Lung (tissue), 12 donors: ENCODE measurements around the gene TAS2R1. TPM values are rescaled to one million over a fixed set of nuclear protein-coding genes. Genes with fewer than 3 reads are reported as not detected.

Experiments used
- ATAC-seq: fragments of 200-7000 bp; cut with Tn5 transposase; one replicate; pipeline ENCODE4 v1.9.1; 2020; ENCODE audit warnings: moderate number of reproducible peaks; ENCODE audit not compliant: insufficient read depth, low FRiP score
- DNase-seq, 3 donors: peaks; one replicate each; pipeline ENCODE4 v3.0.0-alpha.2; 2013 to 2017
- H3K27ac ChIP-seq, 2 donors: one replicate each; pipeline ENCODE4 v1.5.1; 2013; ENCODE audit warnings: mild to moderate bottlenecking in 2 of 2, moderate library complexity in 2 of 2, control low read depth in 1 of 2, inconsistent platforms in 1 of 2, low read depth in 1 of 2, low read length in 1 of 2
- H3K27me3 ChIP-seq, 3 donors: one replicate each; pipeline ENCODE4 v1.5.1; 2013; ENCODE audit warnings: low read length in 2 of 3; ENCODE audit not compliant: control insufficient read depth in 3 of 3, insufficient read depth in 3 of 3
- H3K36me3 ChIP-seq, 4 donors: one replicate each; pipeline ENCODE4 v1.5.1; 2013; ENCODE audit warnings: low read length in 4 of 4, mild to moderate bottlenecking in 1 of 4, moderate library complexity in 1 of 4; ENCODE audit not compliant: control insufficient read depth in 4 of 4, insufficient read depth in 4 of 4
- H3K4me1 ChIP-seq, 5 donors: one replicate each; pipeline ENCODE4 v1.5.1; 2013; ENCODE audit warnings: low read length in 5 of 5, mild to moderate bottlenecking in 2 of 5, moderate library complexity in 1 of 5; ENCODE audit not compliant: control insufficient read depth in 5 of 5, insufficient read depth in 5 of 5
- H3K4me3 ChIP-seq: one replicate; pipeline ENCODE4 v1.5.1; 2013; ENCODE audit warnings: mild to moderate bottlenecking, control low read depth, moderate library complexity
- H3K9ac ChIP-seq, 2 donors: one replicate each; pipeline ENCODE4 v1.5.1; 2013; ENCODE audit warnings: low read length in 2 of 2, control low read depth in 1 of 2; ENCODE audit not compliant: insufficient read depth in 1 of 2
- H3K9me3 ChIP-seq, 4 donors: one replicate each; pipeline ENCODE4 v1.5.1; 2013; ENCODE audit warnings: low read length in 3 of 4, mild to moderate bottlenecking in 1 of 4, moderate library complexity in 1 of 4; ENCODE audit not compliant: control insufficient read depth in 4 of 4, insufficient read depth in 3 of 4
- WGBS, 2 donors: extraction: QIAGEN DNeasy Blood & Tissue Kit; methylation state at CpG; one replicate each; pipeline ENCODE4 v1.1.7; 2013; 5-methylcytosine and 5-hydroxymethylcytosine counted together
- polyA plus RNA-seq, 2 donors: library from polyadenylated mRNA; stranded (reverse); fragments of 200-250 nt; gene quantifications; one replicate each; pipeline ENCODE4 v1.2.1, GENCODE V29; 2013
- total RNA-seq, 2 donors: library from RNA; depleted of rRNA in 1 of 2; stranded (reverse); fragments of >200 nt in 1 of 2; gene quantifications; one replicate each; pipeline ENCODE4 v1.2.1, GENCODE V29; 2014 to 2021
- TF ChIP-seq, protein P1 (sequence below): IDR thresholded peaks from 2 replicates; pipeline ENCODE4 v1.5.1; 2012; ENCODE audit warnings: mild to moderate bottlenecking; ENCODE audit errors: control extremely low read depth, extremely low read depth
- donor health status: control.
- donor health status: control.
- donor health status: Bipolar disorder and iron deficiency.
- donor health status: healthy.
- donor health status: DM: yes; HTN: yes; CAD: no.

Gene TAS2R1
- total and polyA plus RNA-seq, 4 donors, result 0.85 TPM; not detected in 3

DNA sequence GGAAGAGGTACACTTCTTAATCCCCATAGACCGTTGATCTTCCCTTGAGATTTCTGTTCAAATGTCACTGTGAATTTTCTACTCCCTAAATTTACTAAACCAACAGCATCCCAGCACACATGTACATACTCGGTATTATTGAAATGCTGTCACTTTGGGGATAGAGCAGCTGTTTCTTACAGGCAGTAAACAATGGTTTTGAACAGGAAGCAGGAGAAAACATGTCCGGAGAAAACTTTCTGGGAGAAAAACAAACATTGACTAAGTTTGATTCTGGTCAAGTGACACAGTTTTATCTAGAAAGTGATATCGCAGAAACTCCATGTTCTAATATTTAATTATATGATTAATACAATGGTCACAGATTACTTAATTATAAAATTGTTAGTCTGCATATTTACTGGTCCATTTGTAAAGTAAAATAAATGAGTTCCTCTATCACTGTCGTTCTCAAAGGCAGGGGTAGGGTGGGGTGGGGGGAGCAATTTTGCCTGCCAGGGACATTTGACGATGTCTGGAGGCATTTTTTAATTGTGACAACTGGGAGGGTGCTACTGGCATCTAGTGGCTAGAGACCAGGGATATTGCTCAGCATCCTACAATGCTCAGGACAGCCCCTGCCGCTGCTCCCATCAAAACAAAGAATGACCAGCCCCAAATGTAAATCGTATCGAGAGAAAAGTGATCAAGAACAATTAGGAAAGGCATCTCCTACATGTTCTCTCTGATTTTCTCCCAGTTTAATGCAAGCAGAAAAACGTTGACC, 12.2 kb downstream of the TAS2R1 start:
- ATAC-seq, result no peak
- Histone ChIP-seq H3K4me1 (peaks cover 0 to 16% (median 3%) of the 10 kb centered on the region in 5 donors), H3K27me3 (no peaks in the 10 kb centered on the region), H3K36me3 (no peaks in the 10 kb centered on the region), H3K9ac (no peak overlapping the region), H3K4me3 (no peak overlapping the region), H3K9me3 (no peaks in the 10 kb centered on the region), H3K27ac (no peak overlapping the region)
- DNase-seq, result peak in 1 of 3 donors; percentile 17
- 39 to 43% methylated on average over 10 of the region's 10 CpGs for WGBS, 2 donors
- TF ChIP-seq, protein P1, sequence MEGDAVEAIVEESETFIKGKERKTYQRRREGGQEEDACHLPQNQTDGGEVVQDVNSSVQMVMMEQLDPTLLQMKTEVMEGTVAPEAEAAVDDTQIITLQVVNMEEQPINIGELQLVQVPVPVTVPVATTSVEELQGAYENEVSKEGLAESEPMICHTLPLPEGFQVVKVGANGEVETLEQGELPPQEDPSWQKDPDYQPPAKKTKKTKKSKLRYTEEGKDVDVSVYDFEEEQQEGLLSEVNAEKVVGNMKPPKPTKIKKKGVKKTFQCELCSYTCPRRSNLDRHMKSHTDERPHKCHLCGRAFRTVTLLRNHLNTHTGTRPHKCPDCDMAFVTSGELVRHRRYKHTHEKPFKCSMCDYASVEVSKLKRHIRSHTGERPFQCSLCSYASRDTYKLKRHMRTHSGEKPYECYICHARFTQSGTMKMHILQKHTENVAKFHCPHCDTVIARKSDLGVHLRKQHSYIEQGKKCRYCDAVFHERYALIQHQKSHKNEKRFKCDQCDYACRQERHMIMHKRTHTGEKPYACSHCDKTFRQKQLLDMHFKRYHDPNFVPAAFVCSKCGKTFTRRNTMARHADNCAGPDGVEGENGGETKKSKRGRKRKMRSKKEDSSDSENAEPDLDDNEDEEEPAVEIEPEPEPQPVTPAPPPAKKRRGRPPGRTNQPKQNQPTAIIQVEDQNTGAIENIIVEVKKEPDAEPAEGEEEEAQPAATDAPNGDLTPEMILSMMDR, result no peak

DNA sequence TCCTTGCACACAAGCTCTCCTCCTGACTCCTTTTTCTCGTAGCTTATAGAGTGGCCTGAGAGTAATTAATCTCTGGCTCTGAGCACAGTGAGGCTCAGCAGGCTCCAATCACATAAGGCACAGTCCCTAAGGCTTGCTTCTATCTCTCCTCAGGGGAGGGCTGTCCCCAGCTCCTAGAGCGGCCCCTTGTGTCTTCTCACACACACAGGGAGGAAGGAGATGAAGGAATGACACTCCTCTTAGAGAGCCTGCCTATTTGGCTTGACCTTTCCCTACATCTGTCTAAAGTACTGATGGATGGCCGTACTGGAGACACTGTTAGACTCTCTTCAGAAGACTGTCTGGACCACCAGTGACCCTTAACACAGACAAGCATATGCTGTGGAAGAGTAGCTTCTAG, 12.9 kb downstream of the TAS2R1 start:
- Histone ChIP-seq H3K4me1 (peaks cover 0 to 16% (median 3%) of the 10 kb centered on the region in 5 donors), H3K9me3 (no peaks in the 10 kb centered on the region), H3K36me3 (no peaks in the 10 kb centered on the region), H3K4me3 (no peak overlapping the region), H3K27ac (no peak overlapping the region), H3K27me3 (no peaks in the 10 kb centered on the region), H3K9ac (no peak overlapping the region)
- DNase-seq (peak in 1 of 3 donors; percentile 6), ATAC-seq (no peak)
- TF ChIP-seq, protein P1, result no peak
- 36 to 43% methylated on average over 3 of the region's 3 CpGs for WGBS, 2 donors

DNA sequence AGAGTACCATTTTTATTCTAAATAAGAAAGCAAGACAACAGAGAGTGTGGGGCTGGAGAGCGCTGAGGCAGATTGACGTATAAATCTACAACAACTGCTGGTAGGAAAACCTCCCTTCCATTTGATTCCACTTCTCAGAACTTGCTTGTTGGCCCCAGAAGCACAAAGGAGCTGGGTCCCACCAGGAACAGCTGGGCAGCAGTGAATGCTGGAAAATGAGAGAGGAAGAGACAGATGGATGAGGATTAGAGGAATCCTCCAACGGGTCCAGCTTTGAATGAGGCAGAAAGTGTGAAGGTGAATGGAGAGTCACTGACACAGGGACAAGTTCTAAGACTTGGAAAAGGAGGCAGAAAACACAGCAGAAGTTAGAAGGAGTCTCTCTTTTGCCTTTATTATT, 14.8 kb downstream of the TAS2R1 start:
- no peak for ATAC-seq
- TF ChIP-seq, protein P1, result no peak
- no peaks in the 10 kb centered on the region for H3K36me3 ChIP-seq
- 85 to 90% methylated on average over 3 of the region's 3 CpGs for WGBS, 2 donors
- peaks cover 0 to 3% (median 0%) of the 10 kb centered on the region in 4 donors for H3K9me3 ChIP-seq
- no peak overlapping the region for H3K9ac ChIP-seq
- no peaks in the 10 kb centered on the region for H3K27me3 ChIP-seq
- no peak overlapping the region for H3K4me3 ChIP-seq
- peaks cover 0 to 12% (median 3%) of the 10 kb centered on the region in 5 donors for H3K4me1 ChIP-seq
- no peak overlapping the region for H3K27ac ChIP-seq
- no peak for DNase-seq
